DND-41 (cell line): Measurements from ENCODE around the gene CHCHD3.
"Not testable (repeated sequence)": the region's sequence is repeated elsewhere in the genome, so short reads cannot be mapped to it uniquely, and the experiment has no call there.

Experiments used
- ATAC-seq: fragments of 200-7000 bp; cut with Tn5 transposase; 3 replicates; pipeline ENCODE4 v1.9.1; 2021; ENCODE audit warnings: low read depth; ENCODE audit not compliant: insufficient read depth
- DNase-seq: peaks from one replicate; pipeline ENCODE4 v3.0.0-alpha.2; 2020
- H2AFZ ChIP-seq: 2 replicates; pipeline ENCODE4 v1.6.0; 2012; ENCODE audit warnings: low read depth, low read length
- H3K27ac ChIP-seq: 2 replicates; pipeline ENCODE4 v1.5.1; 2012; ENCODE audit warnings: low read length, inconsistent platforms
- H3K27me3 ChIP-seq: fragments of 200-600 bp; sonication (generic); 2 replicates; pipeline ENCODE4 v1.6.0; 2012; ENCODE audit warnings: low read length, mild to moderate bottlenecking, inconsistent platforms; ENCODE audit not compliant: insufficient read depth, poor library complexity
- H3K36me3 ChIP-seq: 2 replicates; pipeline ENCODE4 v1.5.1; 2012; ENCODE audit warnings: low read length, inconsistent platforms; ENCODE audit not compliant: insufficient read depth
- H3K4me1 ChIP-seq: 2 replicates; pipeline ENCODE4 v1.5.1; 2012; ENCODE audit warnings: mild to moderate bottlenecking, low read length; ENCODE audit not compliant: insufficient read depth
- H3K4me2 ChIP-seq: 2 replicates; pipeline ENCODE4 v1.6.0; 2012; ENCODE audit warnings: mild to moderate bottlenecking, moderate library complexity, low read length, inconsistent platforms; ENCODE audit not compliant: insufficient read depth
- H3K4me3 ChIP-seq, 2 experiments: fragments of 200-600 bp in 1 of 2; shearing (Covaris generic) in 1 of 2; 2 replicates each; pipeline ENCODE4 v1.5.1; 2012 to 2016; ENCODE audit warnings: inconsistent platforms in 2 of 2, low read length in 2 of 2, mild to moderate bottlenecking in 2 of 2, low read depth in 1 of 2, moderate library complexity in 1 of 2
- H3K79me2 ChIP-seq: 2 replicates; pipeline ENCODE4 v1.6.0; 2012; ENCODE audit warnings: low read length, inconsistent platforms; ENCODE audit not compliant: insufficient read depth
- H3K9ac ChIP-seq: 2 replicates; pipeline ENCODE4 v1.6.0; 2012; ENCODE audit warnings: low read depth, mild to moderate bottlenecking, inconsistent platforms, low read length, moderate library complexity
- H3K9me3 ChIP-seq: 2 replicates; pipeline ENCODE4 v1.5.1; 2012; ENCODE audit warnings: low read length, moderate library complexity, mild to moderate bottlenecking, inconsistent platforms; ENCODE audit not compliant: insufficient read depth, severe bottlenecking
- H4K20me1 ChIP-seq: 2 replicates; pipeline ENCODE4 v1.6.0; 2012; ENCODE audit warnings: low read length; ENCODE audit not compliant: insufficient read depth
- CTCF ChIP-seq: IDR thresholded peaks from 2 replicates; pipeline ENCODE4 v1.5.1; 2012; ENCODE audit warnings: borderline replicate concordance, low read length, moderate library complexity, mild to moderate bottlenecking; ENCODE audit not compliant: poor library complexity, severe bottlenecking; ENCODE audit errors: extremely low read depth
- EZH2 ChIP-seq: IDR thresholded peaks from 3 replicates; pipeline ENCODE4 v1.6.1; 2012; ENCODE audit warnings: borderline replicate concordance, low read depth, mild to moderate bottlenecking, moderate library complexity, low read length, inconsistent platforms; ENCODE audit not compliant: severe bottlenecking

CHCHD3 gene

DNA sequence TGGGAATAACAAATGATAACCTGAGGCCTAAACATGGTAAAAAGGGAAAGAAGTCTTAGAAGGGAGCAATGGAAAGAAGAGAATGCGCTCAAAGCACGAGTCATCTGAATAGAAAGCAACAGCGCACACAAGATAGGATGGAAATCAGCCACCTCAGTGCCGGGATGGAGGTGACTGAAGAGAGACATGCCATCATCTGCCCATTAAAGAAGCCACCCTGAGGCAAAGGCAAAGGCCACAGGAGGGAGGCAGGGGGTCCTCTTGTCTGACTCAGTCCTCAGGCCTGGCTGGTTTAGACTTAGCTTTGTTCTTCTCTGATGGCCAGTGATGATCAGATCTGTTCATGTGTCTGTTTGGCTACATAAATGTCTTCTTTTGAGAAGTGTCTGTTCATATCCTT lies 180.6 kb downstream of the CHCHD3 start:
- Histone ChIP-seq H3K9ac (no peak overlapping the region), H3K9me3 (no peaks in the 10 kb centered on the region), H3K36me3 (peaks cover 11% of the 10 kb centered on the region), H3K4me1 (no peaks in the 10 kb centered on the region), H3K4me3 (no peak overlapping the region), H3K4me2 (no peak overlapping the region), H2AFZ (no peak overlapping the region), H4K20me1 (no peaks in the 10 kb centered on the region), H3K27ac (no peak overlapping the region), H3K27me3 (no peaks in the 10 kb centered on the region), H3K79me2 (no peaks in the 10 kb centered on the region)
- TF ChIP-seq CTCF: no peak
- no peak for TF ChIP-seq EZH2
- DNase-seq (no peak), ATAC-seq (no peak)

DNA sequence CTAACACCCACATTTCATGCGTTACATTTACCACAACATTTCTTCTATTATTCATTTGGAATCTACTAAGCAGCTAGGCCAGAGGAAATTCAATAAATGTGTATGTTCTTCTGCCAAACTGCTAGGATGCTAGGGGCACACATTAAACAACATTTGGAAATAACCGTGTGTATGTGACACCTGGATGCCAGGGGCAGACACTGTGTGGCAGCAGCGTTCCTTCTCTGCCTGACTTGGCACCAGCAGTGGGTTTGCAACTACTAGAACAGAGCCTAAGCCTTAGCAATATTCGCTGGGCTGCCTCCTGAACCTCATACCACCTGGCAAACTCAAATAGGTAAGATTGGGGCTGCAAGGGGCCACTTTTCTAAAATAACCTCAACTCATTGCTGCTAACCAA lies 182.1 kb downstream of the CHCHD3 start:
- no peak for ATAC-seq
- no peak overlapping the region for H3K9ac ChIP-seq
- H3K79me2 ChIP-seq: no peaks in the 10 kb centered on the region
- H3K27me3 ChIP-seq: no peaks in the 10 kb centered on the region
- H3K27ac ChIP-seq: no peak overlapping the region
- H3K9me3 ChIP-seq: no peaks in the 10 kb centered on the region
- DNase-seq: no peak
- no peak overlapping the region for H2AFZ ChIP-seq
- peaks cover 11% of the 10 kb centered on the region for H3K36me3 ChIP-seq
- H3K4me1 ChIP-seq: no peaks in the 10 kb centered on the region
- no peak overlapping the region for H3K4me2 ChIP-seq
- TF ChIP-seq EZH2 (no peak), CTCF (peak; percentile 40)
- H4K20me1 ChIP-seq: no peaks in the 10 kb centered on the region
- H3K4me3 ChIP-seq: no peak overlapping the region

DNA sequence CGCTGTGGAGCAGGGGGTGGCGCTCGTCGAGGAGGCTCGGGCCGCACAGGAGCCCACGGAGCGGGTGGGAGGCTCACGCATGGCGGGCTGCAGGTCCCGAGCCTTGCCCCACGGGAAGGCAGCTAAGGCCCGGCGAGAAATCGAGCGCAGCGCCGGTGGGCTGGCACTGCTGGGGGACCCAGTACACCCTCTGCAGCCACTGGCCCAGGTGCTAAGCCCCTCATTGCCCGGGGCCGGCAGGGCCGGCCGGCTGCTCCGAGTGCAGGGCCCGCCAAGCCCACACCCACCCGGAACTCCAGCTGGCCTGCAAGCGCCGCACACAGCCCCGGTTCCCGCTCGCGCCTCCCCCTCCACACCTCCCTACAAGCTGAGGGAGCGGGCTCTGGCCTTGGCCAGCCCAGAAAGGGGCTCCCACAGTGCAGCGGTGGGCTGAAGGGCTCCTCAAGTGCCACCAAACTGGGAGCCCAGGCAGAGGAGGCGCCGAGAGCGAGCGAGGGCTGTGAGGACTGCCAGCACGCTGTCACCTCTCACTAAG lies 183.2 kb downstream of the CHCHD3 start:
- not testable (repeated sequence) for DNase-seq, H4K20me1 ChIP-seq, H3K9ac ChIP-seq, H3K4me1 ChIP-seq, H3K27ac ChIP-seq, H2AFZ ChIP-seq, H3K27me3 ChIP-seq, H3K4me2 ChIP-seq, H3K9me3 ChIP-seq, H3K4me3 ChIP-seq, H3K79me2 ChIP-seq, ATAC-seq
- H3K36me3 ChIP-seq: peaks cover 14% of the 10 kb centered on the region

- Histone ChIP-seq H3K27ac (no peak overlapping the region), H3K9ac (no peak overlapping the region), H3K9me3 (peaks cover 9% of the 10 kb centered on the region), H2AFZ (no peak overlapping the region), H4K20me1 (no peaks in the 10 kb centered on the region), H3K79me2 (no peaks in the 10 kb centered on the region), H3K4me1 (no peaks in the 10 kb centered on the region), H3K4me3 (no peak overlapping the region), H3K27me3 (no peaks in the 10 kb centered on the region), H3K4me2 (no peak overlapping the region), H3K36me3 (peaks cover 13% of the 10 kb centered on the region)
- no peak for ATAC-seq
- no peak for TF ChIP-seq EZH2
- no peak for TF ChIP-seq CTCF
- no peak for DNase-seq
These were observed 184.7 kb downstream of the CHCHD3 start for GRCh38 chr7:132897093-132897687.
